CD4-positive, alpha-beta T cell treated with Interleukin-2 at 100 ng/mL for 4 hours (primary cell): ENCODE results near the gene CEP152.
"Not testable (repeated sequence)": the region's sequence is repeated elsewhere in the genome, so short reads cannot be mapped to it uniquely, and the experiment has no call there.

Experiments
- DNase-seq: peaks from one replicate; pipeline ENCODE4 v3.0.0-alpha.2; 2020; ENCODE audit warnings: low spot score

Gene CEP152

GRCh38 chr15:48811325-48811958 is 573 bp upstream of the CEP152 start:
- DNase-seq: peak; percentile 5

GRCh38 chr15:48806151-48806550 is 4.7 kb downstream of the CEP152 start:
- DNase-seq: no peak

- no peak for DNase-seq
Measured at GRCh38 chr15:48805591-48805990, 5.3 kb downstream of the CEP152 start.

DNA sequence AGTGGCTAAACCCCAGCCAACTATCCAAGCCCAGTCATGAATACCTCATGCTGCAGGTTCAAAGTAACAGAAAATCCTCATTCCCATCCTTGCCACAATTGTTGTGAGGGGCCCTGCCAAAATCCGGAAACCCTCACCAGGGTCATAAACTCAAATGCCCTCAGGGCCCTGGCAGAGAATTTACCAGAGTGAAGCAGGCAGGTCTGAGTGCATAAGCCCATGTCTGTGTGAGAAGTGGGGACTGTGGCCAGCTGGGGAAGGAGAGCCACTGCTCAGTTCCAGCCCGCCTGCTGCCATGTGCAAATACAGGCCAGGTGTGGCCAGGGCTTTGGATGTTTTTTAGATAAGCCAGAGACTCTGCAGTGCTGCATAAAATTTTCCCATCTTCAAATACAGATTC is 7.0 kb downstream of the CEP152 start:
- DNase-seq: no peak

- DNase-seq: no peak
Measured at GRCh38 chr15:48802867-48803266, 8.0 kb downstream of the CEP152 start.

DNA sequence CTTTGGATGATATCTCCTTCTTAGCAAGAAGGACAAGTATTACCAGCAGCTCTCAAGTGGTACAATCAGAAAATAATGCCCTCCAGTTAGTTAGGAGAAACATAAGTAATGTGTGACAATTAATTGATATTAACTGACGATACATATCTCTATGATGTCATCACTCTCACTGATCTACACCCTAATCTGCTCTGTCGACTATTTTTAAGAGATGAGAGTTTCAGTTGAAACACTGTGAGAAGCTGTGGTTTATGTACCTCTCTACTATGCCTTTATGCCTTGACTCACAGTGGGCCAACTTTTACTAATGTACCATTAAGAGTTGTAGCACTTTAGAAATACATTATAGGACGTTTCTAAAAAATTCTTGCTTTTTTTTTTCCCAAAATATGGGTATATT is 8.6 kb downstream of the CEP152 start:
- no peak for DNase-seq

- DNase-seq: no peak
Measured at GRCh38 chr15:48800811-48801455, 9.9 kb downstream of the CEP152 start.

DNA sequence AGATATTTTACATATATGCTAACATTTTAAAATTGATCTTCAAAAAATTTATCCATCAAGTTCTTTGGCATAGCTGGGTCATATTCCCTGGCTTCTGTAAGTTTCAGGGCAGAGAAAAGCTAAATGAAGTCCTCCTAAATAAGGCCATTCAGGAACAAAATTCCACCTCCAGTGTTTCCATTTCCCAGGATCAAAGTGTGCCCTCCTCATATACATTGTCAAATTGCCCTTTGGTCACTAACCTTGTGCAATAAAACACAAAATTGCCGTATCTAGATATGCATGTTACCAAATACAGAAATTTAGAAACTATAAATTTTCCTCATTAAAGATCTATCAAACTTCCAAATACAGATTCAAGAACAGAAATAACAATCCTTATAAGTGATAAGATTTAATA is 10.6 kb downstream of the CEP152 start:
- no peak for DNase-seq

GRCh38 chr15:48798319-48798718 is 12.6 kb downstream of the CEP152 start:
- DNase-seq: no peak

- peak; percentile 7 for DNase-seq
Measured at GRCh38 chr15:48796930-48797329, 13.9 kb downstream of the CEP152 start.

DNA sequence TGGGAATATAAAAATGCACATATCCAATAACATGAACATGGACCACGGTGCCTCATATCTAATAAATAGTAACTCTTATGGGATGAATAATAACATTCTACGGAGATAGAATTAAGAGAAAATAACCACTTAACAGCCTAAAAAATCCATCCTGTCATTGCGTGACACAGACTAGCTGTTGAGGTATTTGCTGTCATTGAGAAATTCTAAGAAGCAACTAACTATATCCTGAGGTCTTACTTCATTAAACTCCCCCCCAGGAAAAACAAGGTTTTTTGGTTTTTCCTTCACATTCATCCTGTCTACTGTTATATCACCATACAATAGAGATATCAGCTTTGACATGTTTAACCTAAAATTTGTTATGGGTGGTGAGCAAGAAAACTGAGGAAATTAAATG is 14.3 kb downstream of the CEP152 start:
- DNase-seq: no peak

DNA sequence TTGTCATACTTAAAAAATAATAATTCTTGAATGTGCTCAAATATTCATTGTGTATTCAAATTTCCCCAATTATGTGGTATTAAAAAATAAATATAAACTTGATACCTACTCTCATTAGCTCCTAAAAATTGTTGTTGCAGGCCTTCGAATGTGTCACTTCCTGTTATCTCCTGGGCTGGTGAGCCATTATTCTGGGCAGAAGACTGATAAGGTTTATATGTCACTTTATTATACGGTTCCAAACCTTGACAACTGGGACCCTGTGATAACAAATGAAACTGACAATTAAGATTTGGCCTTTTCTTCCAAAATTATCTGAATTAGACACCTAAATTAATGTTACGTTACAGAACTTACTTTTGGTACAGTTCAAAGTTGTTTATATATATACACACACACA is 15.0 kb downstream of the CEP152 start:
- DNase-seq: peak; percentile 12

DNA sequence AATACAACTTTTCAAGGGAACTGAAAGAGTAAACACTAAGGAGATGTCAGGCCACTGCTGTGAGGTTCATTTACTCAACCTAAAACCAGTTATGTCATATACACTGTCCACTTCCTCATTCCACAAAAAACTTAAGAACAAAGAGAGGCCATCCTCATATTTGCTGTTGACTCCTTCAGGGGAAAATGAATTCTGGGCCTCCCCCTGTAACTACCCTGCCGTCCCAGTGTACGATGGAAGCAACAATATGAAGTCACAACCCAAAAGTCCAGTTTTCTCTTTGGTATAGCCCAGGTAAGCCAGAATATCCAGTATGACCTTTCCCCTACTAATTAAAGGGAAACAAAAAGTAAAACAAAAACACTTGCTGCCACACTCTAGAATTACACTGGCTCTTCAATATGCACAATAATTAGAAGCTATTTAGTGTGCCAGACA is 16.2 kb downstream of the CEP152 start:
- no peak for DNase-seq

DNA sequence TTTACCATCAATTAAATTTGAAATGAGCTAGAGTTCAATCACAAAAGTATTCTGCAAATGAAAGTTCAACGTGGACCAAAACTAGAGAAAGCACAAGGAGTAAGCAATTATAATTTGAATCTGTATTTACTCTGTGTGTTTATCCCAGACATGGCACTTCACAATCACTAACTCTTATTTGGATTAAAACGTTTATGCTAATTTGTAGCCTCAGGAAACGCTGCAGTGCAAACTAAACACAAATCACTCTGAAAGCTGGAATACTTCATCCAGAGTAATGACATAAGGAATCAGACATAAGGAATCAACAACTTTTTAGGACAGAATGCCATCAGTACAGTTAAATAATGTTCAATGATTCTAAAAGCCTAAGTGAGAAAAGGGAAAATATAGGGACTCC is 18.5 kb downstream of the CEP152 start:
- no peak for DNase-seq

DNA sequence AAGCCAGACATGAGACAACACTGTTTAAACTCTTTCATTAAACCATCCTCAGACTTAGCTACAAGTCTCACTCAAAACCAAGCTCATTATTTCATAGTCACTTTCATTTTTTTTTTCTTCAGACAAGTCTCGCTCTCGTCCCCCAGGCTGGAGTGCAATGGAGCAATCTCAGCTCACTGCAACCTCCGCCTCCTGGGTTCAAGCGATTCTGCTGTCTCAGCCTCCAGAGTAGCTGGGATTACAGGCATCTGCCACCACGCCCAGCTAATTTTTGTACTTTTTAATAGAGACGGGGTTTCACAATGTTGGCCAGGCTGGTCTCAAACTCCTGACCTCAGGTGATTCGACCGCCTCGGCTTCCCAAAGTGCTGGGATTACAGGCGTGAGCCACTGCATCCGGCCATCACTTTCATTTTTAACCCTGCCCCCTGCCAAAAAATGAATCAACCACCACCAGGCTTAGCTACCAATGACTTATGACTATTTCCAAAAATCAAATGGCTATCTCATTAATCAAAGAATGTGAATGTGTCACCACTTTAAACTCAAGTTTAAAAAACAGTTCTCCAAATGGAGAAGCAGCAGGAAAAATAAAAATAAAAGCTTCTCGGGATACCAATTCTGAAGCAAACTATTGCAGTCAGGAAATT is 20.3 kb downstream of the CEP152 start:
- not testable (repeated sequence) for DNase-seq

DNA sequence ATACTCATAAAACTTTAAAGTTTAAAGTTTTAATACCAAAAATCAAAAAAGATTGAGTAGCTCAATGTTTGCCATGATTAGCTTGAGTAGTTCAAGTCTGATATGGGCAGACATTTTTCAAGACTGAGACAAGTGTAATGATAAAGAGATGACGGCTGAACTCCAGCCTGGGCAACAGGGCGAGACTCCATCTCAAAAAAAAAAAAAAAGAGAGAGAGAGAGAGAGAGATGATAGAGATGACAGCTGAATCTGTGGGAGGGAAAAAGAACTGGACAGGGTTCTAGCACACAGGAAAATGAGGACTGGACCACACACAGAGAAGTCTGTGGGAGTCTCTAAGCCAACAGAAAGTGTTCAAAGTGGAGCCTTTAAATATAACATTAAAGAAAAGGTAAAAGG is 25.2 kb downstream of the CEP152 start:
- DNase-seq: no peak

GRCh38 chr15:48785195-48785594 is 25.7 kb downstream of the CEP152 start:
- no peak for DNase-seq

GRCh38 chr15:48784756-48785155 is 26.1 kb downstream of the CEP152 start:
- DNase-seq: no peak

- no peak for DNase-seq
Measured at GRCh38 chr15:48782911-48783310, 28.0 kb downstream of the CEP152 start.

DNA sequence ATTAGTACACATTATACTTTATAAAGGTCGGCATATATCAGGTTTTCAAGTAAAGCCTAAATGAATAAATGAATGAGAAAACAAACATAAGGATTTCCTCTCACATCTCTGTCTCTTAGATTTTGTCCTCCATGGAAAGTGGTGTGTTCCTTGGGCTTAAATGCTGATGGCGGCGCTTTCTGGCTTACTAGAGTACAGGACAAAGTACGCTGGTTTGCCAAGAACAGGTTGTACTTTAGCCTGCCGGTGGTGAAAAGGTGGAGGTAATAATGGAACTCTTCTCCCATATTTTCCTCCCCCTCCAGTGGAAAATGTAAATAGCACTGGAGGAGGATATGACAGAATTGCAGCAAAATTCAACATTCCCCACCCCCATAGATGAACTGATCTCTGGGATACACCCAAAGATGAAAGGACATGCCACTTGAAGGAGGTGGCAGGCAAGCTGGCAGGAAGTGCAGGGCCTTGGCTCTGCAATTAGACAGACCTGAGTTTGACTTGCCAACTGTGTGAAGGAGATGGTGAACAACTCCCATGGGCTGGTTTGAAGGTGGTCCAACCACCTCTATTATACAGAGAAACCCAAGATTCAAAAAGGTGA is 29.3 kb downstream of the CEP152 start:
- DNase-seq: no peak

DNA sequence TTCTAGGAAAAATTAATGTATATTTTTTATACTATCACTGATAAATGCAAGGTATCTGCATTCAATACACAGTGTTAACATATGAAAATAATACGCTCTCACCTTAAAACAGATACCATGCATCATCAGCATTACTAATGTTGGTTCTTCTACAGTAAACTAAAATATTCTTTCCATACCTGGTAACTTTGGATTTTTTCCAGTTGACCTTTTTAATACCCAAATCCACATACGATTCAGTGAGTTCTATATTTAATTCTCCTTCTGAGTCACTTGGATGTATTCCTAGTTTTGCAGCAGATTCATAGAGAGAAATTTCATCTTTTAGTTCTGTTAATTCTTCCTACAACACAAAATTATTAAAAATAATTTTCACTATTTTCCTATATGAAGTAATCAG is 29.9 kb downstream of the CEP152 start:
- no peak for DNase-seq

GRCh38 chr15:48778331-48778730 is 32.5 kb downstream of the CEP152 start:
- no peak for DNase-seq

DNA sequence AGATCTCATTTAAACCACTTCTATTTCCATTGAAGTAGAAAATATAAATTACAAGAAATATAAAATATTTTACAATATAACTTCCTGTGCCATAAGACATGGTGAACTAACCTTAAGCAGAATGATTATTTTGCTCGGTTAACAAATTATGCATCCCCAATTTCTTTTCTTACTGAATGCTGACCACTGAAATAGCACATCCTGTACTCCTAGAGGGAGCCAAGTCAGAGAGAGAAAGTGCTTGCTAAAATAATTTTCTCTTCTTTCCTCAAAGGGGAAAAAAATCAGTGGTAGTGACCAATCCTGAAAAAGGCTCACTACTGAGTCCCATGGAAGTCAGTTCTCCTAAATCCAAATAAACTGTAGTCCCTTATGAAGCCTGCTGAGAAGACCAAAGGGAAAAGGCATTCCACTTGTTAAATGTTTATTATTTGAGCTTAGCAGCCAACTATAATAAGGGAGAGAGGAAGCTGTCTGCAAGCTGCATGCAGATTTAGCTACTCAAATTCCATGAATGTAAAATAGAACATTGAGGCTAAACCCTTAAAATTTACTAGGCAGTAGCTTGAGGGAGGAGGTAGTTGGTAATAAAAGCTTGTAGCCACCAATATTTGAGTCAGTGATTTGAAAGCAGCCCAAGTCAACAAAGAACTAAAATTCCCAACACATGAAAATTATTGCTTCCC is 33.1 kb downstream of the CEP152 start:
- no peak for DNase-seq
